ENCODE data around the gene GRID1. TPM values are rescaled to one million over a fixed set of nuclear protein-coding genes. Genes with fewer than 3 reads are reported as not detected.
"Not testable (repeated sequence)": the region's sequence is repeated elsewhere in the genome, so short reads cannot be mapped to it uniquely, and the experiment has no call there.

GRID1 gene
- total RNA-seq, 1 experiment from 2014 or later = 0.53 TPM

DNA sequence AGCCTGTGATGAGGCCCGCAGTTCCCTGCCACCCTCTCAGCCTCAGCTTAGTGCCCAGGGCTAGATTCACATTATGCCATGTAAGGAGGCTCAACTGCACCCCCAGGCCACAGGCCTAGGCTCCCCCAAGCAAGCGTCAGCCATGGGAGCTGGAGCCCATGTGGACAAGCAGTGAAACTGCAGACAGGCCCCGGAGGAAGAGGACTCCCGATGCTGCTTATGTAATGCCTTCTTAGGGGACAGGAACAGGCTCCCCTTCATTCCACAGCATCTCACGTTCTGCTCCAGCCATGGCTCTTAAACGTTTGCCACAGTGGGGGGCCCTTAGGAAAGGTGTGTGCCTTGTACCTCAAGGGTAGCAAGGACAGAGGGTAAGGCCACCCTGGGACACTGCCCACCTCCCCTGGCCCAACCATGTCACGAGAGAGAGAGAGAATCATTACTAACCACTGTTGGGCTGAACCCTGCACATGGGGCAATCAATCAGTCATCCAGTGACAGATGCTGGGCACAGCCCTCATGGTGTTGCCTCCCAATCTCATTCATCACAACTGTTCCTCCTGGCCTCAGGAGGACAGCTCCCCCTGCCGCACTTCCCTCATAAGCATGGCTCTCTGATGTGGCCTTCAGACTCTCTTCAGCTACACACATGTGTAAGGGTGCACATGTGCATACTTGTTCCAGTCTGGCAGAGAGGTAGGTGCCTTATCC lies 263.0 kb downstream of the GRID1 start:
- DNase-seq (ENCODE audit: low read depth, low spot score) = peak; percentile 5
- in situ Hi-C loops (cut with HindIII; ENCODE audit: low pct_unique_long_range_greater_than_20kb, low sequenced_read_pairs) = no loop called here

DNA sequence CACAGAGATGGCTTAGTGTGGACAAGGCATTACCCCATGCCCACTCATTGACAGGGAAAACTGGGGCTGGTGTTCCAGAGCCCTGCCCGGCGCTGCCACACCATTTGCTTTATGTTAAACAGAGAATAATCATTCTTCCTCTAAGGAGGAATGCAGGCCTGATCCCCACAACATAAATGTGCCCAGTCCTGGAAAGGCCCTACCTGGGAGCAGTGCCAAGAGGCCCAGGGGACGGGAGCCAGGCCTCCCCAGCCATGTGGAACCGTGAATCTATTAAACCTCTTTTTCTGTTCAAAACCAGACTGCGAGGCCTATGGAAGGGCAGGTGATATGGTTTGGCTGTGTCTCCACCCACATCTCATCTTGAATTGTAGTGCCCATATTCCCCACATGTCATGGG lies 264.1 kb downstream of the GRID1 start:
- DNase-seq (ENCODE audit: low read depth, low spot score) = no peak
- in situ Hi-C loops (cut with HindIII; ENCODE audit: low pct_unique_long_range_greater_than_20kb, low sequenced_read_pairs) = no loop called here

DNA sequence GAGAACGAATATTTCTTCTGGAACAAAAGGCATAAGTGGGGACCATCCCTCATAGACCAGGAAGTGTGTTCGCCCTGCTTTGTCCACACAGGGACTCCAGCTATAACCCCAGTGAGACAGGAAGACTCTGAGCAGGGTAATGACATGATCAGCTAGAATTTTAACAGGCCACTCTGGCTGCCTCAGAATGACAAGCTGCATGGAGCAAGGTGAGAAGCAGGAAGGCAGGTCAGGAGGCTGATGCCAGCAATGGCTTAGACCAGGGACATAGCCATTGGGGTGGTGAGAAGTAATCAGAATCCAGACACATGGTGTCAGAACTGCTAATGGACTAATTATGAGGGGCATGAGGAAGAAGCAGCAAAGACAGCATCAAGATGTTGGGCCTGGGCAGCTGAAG lies 264.6 kb downstream of the GRID1 start:
- DNase-seq (ENCODE audit: low read depth, low spot score) = no peak
- in situ Hi-C loops (cut with HindIII; ENCODE audit: low pct_unique_long_range_greater_than_20kb, low sequenced_read_pairs) = no loop called here

DNA sequence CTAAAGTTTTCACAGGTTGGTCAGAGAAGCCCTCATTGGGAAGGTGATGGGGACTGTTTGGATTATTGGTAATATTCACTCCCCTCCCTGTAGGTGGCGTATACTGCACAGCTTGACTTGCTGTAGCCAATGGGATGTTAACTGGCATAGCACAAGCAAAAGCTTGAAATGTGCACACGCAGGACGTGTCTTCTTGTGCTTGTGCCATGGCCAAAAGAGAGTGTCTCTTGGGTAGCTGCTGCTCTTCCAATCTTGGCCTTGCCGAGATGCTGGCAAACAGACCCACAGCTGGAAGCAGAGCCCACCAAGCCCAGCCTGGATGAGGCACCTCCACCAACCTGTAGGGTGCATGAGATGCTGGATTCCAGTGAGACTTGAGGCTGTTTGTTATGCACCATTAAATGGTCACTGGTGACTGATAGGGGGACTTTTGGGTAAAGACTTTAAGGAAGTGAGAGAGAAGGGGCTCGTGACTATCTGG lies 266.0 kb downstream of the GRID1 start:
- peak; percentile 54 for DNase-seq (ENCODE audit: low read depth, low spot score)
- in situ Hi-C loops (cut with HindIII; ENCODE audit: low pct_unique_long_range_greater_than_20kb, low sequenced_read_pairs) = no loop called here

DNA sequence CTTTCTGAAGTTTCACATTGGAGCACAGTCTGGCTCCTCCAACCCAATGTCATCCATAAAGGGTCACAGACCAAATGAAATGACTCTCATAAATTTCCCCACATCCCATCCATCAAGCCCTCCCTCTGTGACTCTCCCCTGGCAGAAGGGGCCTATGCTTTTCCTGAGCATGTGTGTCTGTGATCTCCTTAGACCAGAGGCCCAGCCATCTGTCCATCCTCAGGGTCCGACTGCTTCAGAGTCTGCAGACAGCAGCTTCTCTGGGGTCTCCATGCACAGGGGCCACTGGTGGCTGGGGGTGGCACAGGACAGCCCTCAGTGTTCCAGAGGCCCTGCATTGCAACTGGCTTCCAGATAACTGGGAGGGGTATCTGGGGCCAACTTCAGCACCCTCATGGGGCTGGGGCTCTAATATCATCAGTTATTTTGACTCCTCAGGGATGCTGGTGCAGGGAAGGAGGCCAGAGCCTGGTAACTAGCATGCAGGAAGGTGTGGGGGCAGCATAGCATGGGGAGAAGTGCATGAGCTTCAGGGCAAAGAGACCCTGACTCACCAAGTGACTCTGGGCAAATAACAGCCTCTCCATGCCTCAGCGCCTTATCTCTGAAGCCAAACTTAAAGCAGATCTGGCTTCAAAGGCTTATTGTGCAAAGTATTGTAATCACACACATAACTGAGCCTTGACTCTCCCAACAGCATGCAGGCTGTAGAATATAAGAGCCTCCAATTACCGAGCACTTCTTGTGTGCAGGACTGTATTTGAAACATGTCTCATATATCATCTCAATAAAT lies 266.9 kb downstream of the GRID1 start:
- in situ Hi-C loops (cut with HindIII; ENCODE audit: low pct_unique_long_range_greater_than_20kb, low sequenced_read_pairs) = no loop called here
- no peak for DNase-seq (ENCODE audit: low read depth, low spot score)

DNA sequence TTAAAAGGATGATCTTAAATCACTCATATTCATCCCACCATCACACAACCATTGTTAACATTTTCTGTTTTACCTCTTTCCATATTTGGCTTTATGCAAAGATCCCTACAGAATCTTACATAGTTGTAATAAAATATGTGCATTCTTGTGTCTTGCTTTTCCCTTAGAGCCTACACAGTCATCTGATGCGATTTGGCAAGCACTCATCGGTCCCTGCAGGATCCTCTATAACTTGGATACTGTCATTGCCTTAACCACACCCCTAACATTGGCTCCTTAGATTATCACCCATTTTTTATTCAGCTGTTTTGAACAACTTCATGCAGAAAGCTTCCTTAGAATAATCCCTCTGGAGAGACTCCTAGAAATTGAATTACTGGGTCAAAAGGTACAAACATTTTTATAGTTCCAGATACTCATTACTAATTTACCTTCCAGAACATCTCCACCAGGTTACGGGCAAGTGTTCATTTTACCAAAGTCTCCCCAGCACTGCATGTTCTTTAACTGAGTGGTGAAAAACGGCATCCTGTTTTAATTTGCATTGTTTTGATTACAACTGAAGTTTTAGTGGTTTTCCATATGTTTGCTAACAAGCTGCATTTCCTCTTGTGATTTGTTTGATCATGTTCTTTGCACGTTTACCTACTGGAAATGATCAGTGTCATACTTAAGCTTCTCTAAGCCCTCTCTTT lies 268.3 kb downstream of the GRID1 start:
- in situ Hi-C loops (cut with HindIII; ENCODE audit: low pct_unique_long_range_greater_than_20kb, low sequenced_read_pairs) = no loop called here
- no peak for DNase-seq (ENCODE audit: low read depth, low spot score)

DNA sequence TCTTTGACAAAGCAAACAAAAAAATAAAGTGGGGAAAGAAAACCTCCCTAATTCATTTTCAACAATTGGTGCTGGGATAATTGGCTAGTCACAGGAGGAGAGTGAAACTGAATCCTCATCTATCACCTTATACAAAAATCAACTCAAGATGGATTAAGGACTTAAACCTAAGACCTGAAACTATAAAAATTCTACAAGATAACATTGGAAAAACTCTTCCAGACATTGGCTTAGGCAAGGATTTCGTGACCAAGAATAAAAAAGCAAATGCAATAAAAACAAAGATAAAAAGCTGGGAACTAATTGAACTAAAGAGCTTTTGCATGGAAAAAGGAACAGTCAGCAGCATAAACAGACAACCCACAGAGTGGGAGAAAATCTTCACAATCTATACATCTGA lies 271.5 kb downstream of the GRID1 start:
- in situ Hi-C loops (cut with HindIII; ENCODE audit: low pct_unique_long_range_greater_than_20kb, low sequenced_read_pairs); DNase-seq (ENCODE audit: low read depth, low spot score): not testable (repeated sequence)

DNA sequence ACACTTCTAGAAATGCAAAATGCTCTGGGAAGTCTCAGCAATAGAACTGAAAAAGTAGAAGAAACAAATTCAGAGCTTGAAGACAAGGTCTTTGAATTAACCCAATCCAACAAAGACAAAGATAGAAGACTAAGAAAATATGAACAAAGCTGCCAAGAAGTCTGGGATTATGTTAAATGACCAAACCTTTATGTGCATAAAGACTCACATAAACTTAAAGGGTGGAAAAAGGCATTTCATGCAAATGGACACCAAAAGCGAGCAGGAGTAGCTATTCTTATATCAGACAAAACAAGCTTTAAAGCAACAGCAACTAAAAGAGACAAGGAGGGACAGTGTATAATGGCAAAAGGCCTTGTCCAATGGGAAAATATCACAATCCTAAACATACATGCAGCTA lies 274.3 kb downstream of the GRID1 start:
- DNase-seq (ENCODE audit: low read depth, low spot score); in situ Hi-C loops (cut with HindIII; ENCODE audit: low pct_unique_long_range_greater_than_20kb, low sequenced_read_pairs): not testable (repeated sequence)

DNA sequence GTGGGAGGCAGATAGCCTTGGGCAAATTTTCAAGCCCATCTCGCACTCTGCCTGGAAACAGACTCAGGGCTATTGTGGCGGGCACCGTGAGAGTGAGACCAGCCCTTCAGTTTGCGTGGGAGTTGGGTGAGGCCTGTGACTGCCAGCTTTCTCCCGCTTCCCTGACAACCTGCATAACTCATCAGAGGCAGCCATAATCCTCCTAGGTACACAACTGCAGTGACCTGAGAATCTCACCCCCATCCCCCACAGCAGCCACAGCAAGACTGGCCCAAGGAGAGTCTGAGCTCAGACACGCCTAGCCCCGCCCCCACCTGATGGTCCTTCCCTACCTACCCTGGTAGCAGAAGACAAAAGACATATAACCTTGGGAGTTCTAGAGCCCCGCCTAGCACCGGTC lies 275.4 kb downstream of the GRID1 start:
- in situ Hi-C loops (cut with HindIII; ENCODE audit: low pct_unique_long_range_greater_than_20kb, low sequenced_read_pairs) = no loop called here

DNA sequence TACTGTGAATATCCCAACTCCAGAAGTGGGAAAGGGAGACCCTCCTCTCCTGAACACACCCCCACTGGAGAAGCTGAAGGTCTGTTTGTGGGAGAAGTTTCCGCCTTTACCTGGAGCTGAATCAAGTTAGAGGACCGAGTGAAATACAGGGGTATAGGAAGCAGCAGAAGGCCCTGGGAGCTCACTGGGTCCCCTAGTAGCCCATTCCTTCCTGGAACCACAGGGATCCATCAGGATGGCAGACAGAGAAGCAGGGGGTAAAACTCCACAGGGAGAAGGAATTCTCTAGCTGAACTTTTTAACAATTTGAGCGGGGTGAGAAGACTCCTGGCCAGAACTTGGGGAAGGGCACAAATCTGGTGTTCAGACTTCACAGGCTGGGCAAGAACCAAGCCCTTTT lies 275.8 kb downstream of the GRID1 start:
- in situ Hi-C loops (cut with HindIII; ENCODE audit: low pct_unique_long_range_greater_than_20kb, low sequenced_read_pairs) = no loop called here
- no peak for DNase-seq (ENCODE audit: low read depth, low spot score)

More for the DNA sequence above, 275.4 kb downstream of the GRID1 start:
- DNase-seq (ENCODE audit: low read depth, low spot score) = no peak

DNA sequence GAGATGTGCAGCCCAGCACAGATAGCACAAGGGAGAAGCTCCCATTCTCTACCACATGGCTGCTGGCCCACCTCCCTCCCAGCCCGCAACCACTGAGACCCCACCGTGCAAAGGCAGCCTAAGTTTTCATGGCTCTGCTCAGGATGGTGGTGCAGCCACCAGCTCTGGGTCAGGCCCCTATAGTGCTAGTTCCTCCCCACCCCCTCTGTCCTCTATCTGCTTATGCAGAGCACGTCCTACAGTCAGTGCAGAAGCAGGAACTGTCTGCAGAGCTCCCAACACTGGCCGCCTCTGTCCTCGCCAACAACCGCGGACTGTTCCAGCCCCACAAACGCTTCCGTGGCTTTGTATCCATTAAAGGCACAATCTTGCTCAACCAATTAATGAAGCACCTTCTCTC lies 278.9 kb downstream of the GRID1 start:
- in situ Hi-C loops (cut with HindIII; ENCODE audit: low pct_unique_long_range_greater_than_20kb, low sequenced_read_pairs) = no loop called here
- DNase-seq (ENCODE audit: low read depth, low spot score) = no peak

DNA sequence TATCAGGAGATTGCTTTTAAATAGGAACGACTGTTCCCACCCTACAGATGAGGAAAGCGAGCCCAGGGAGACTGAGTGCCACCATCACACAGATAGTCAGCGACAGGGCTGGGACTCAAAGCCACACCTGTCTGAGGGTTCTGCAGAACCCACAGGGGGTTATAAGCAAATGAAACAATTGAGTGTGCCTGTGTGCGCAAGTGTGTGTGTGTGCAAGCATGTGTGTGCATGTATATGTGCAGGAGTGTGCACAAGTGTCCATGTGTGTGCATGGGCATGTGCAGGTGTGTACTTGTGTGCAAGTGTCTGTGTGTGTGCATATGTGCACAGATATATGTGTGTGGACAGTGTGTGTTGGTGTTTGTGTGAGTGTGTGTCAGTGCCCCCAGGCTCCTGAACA lies 280.2 kb downstream of the GRID1 start:
- no peak for DNase-seq (ENCODE audit: low read depth, low spot score)
- in situ Hi-C loops (cut with HindIII; ENCODE audit: low pct_unique_long_range_greater_than_20kb, low sequenced_read_pairs) = no loop called here

DNA sequence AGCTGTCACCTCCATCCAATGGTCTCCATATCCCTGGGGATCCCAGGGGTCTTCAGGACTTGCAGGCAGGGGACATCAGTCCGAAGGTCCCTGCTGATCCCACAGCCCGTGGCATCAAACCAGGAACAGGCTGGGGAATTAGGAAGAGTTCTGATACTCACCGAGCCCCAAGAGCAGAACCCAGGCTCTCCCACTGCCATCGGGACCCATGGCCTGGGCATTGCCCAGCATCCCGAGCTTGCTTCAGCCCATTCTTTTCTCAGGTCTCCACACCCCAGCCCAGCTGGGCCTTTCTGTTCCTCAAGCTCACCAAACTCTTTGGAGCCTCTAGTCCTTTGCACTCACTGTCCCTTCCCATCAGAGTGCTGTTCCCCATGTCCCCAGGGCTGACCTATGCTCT lies 280.9 kb downstream of the GRID1 start:
- no peak for DNase-seq (ENCODE audit: low read depth, low spot score)
- in situ Hi-C loops (cut with HindIII; ENCODE audit: low pct_unique_long_range_greater_than_20kb, low sequenced_read_pairs) = no loop called here

DNA sequence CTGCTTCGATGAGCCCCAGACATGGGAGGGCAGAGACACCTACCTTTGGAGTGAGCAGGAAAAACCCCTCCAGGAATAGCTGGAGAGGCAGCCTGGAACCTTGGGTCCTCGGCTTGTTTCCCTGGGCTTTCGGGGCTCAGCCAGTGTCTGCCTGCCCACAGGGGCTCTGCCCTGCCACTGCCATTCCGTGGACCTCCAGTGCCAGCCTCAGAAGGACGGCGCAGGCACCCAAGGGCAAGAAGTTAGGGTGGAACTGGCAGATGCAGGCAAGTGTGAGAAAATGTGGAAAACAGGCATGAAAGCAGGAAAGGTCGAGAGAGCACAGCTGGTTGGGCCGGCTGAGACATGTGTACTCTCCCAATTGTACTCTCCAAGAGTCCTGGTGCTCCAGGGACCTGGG lies 281.5 kb downstream of the GRID1 start:
- in situ Hi-C loops (cut with HindIII; ENCODE audit: low pct_unique_long_range_greater_than_20kb, low sequenced_read_pairs) = no loop called here
- no peak for DNase-seq (ENCODE audit: low read depth, low spot score)

DNA sequence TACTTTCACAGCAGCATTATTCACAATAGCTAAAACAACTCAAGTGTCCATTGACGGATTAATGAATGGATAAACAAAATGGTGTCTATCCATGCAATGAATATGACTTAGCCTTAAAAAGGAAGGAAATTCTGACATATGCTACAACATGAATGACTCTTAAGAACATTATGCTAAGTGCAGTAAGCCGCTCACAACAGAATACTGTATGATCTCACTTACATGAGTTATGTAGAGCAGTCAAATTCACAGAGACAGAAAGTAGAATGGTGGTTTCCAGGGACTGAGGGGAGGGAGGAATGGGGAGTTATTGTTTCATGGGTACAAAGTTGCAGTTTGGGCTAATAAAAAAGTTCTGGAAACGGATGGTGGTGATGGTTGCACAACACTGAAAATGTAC lies 282.0 kb downstream of the GRID1 start:
- in situ Hi-C loops (cut with HindIII; ENCODE audit: low pct_unique_long_range_greater_than_20kb, low sequenced_read_pairs) = no loop called here
- no peak for DNase-seq (ENCODE audit: low read depth, low spot score)

DNA sequence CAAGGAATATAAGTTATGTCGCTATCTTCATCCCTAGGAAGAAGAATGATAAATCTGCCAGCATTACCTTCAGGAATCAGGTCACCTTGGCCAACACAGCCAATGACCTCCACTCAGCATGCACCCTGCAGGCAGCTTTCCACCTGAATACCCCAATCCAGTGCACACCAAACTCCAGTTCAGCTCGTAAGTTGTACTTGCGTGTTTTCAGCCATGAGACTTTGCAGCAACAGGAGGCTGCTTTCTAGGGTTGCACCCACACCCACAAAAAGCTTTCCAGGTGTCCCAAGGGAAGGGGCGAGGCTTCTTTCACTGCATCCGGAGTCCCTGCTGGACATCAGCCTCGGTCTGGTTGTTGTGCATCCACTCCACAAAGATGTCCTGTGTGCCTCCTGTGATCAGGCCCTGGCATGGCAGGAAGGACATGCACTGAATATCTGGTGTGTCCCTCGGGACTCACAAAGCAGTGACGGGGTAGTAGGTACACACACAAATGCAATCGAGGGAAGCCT lies 282.9 kb downstream of the GRID1 start:
- in situ Hi-C loops (cut with HindIII; ENCODE audit: low pct_unique_long_range_greater_than_20kb, low sequenced_read_pairs) = no loop called here
- DNase-seq (ENCODE audit: low read depth, low spot score) = no peak

DNA sequence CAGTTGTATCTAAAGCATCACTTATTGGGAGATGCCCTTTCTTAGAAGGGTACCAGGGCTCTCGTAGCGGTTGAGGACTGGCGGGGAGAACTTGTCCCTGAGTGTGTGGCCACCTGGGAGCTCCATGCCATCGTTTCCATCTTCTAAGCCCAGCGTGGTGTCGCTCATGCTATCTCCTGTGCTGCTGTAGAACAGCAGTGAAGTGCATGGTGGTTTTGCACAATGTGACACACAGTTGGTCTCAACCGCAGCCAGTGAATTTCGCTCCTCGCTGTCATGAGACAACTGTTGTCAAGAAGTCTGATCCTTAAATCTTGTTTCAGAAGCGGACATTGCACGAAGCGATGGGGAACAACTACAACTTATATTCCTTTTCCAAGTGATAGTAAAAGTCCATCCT lies 283.4 kb downstream of the GRID1 start:
- in situ Hi-C loops (cut with HindIII; ENCODE audit: low pct_unique_long_range_greater_than_20kb, low sequenced_read_pairs) = no loop called here
- DNase-seq (ENCODE audit: low read depth, low spot score) = no peak

DNA sequence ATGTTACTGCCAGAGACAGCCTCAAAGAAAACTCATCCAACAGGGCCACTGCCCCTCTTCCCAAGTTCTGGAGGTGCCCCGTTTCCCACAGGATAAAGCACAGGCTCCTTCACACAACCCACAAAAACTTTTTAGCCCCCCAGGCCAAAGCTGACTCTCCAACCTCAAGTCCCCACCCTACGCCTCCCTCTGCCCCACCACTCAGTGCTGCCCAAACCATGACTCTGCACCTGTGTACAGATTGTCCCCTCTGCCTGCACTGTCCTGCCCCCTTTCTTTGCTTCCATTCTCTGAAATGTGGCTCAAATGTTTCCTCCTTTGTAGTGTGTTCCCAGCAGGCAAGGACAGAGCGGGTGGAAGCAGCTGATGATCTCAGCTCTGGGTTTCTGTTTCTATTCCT lies 284.0 kb downstream of the GRID1 start:
- in situ Hi-C loops (cut with HindIII; ENCODE audit: low pct_unique_long_range_greater_than_20kb, low sequenced_read_pairs) = no loop called here
- DNase-seq (ENCODE audit: low read depth, low spot score) = no peak
